SK-N-SH (cell line): ENCODE measurements around the gene KRTAP10-7. TPM values are rescaled to one million over a fixed set of nuclear protein-coding genes. Genes with fewer than 3 reads are reported as not detected.

ENCODE experiments used
- CTCF ChIA-PET: fragments of 300-600, 350-600 bp; formaldehyde crosslinking; extraction: SDS; loops from one replicate; lab custom pipeline; 2021; lab: Yijun Ruan, JAX
- POLR2A ChIA-PET: fragments of 350-600 bp; sonication (Branson Sonifier 250); formaldehyde crosslinking; extraction: SDS; loops from one replicate; lab custom pipeline; 2020; ENCODE audit warnings: antibody characterized with exemption, inconsistent platforms; lab: Yijun Ruan, JAX
- DNase-seq: peaks from one replicate; pipeline ENCODE4 v3.0.0; 2012
- H2AFZ ChIP-seq: fragments of 200-600 bp; sonication (generic); 2 replicates; pipeline ENCODE4 v1.8.1; 2016; ENCODE audit warnings: antibody characterized with exemption, mild to moderate bottlenecking, low read depth
- H3F3A ChIP-seq: fragments of 200-600 bp; sonication (generic); replicated peaks from 2 replicates; pipeline ENCODE3; 2016; ENCODE audit warnings: antibody characterized with exemption, mild to moderate bottlenecking; ENCODE audit not compliant: insufficient read depth
- H3K27ac ChIP-seq, 2 experiments: fragments of 200-500 bp in 1 of 2; fragments of 200-600 bp in 1 of 2; sonication (Bioruptor generic) in 1 of 2; sonication (generic), shearing (Covaris generic) in 1 of 2; 2 replicates each; pipeline versions ENCODE4 v1.5.1 to v1.6.1; 2014 to 2016; ENCODE audit warnings: low read depth in 2 of 2, inconsistent platforms in 1 of 2, low read length in 1 of 2, mild to moderate bottlenecking in 1 of 2, mixed read lengths in 1 of 2
- H3K27me3 ChIP-seq: fragments of 200-600 bp; sonication (generic), shearing (Covaris generic); 2 replicates; pipeline ENCODE4 v1.6.1; 2016; ENCODE audit warnings: mixed run types; ENCODE audit not compliant: insufficient read depth
- H3K36me3 ChIP-seq, 2 experiments: fragments of 200-500 bp in 1 of 2; fragments of 200-600 bp in 1 of 2; sonication (Bioruptor generic) in 1 of 2; sonication (generic) in 1 of 2; replicated peaks in 1 of 2; 2 replicates each; pipeline versions ENCODE3 to v1.5.1; 2014 to 2016; ENCODE audit warnings: low read length in 1 of 2, mild to moderate bottlenecking in 1 of 2; ENCODE audit not compliant: insufficient read depth in 2 of 2, control insufficient read depth in 1 of 2
- H3K4me1 ChIP-seq, 2 experiments: fragments of 200-500 bp in 1 of 2; fragments of 200-600 bp in 1 of 2; sonication (Bioruptor generic) in 1 of 2; sonication (generic), shearing (Covaris generic) in 1 of 2; 2 replicates each; pipeline versions ENCODE4 v1.5.1 to v1.6.1; 2014 to 2016; ENCODE audit warnings: low read depth in 1 of 2, low read length in 1 of 2, mixed run types in 1 of 2; ENCODE audit not compliant: insufficient read depth in 2 of 2, control insufficient read depth in 1 of 2
- H3K4me2 ChIP-seq: fragments of 200-600 bp; sonication (generic), shearing (Covaris generic); 2 replicates; pipeline ENCODE4 v1.6.1; 2017; ENCODE audit warnings: mixed run types
- H3K4me3 ChIP-seq, 2 experiments: fragments of 200-500 bp in 1 of 2; fragments of 200-600 bp in 1 of 2; sonication (Bioruptor generic) in 1 of 2; sonication (generic), shearing (Covaris generic) in 1 of 2; 2 replicates each; pipeline versions ENCODE4 v1.5.1 to v1.8.1; 2014 to 2016; ENCODE audit warnings: low read depth in 2 of 2, inconsistent platforms in 1 of 2, low read length in 1 of 2, mild to moderate bottlenecking in 1 of 2, mixed read lengths in 1 of 2, moderate library complexity in 1 of 2
- H3K79me2 ChIP-seq: fragments of 200-600 bp; sonication (generic); 2 replicates; pipeline ENCODE4 v1.8.1; 2017; ENCODE audit warnings: mild to moderate bottlenecking; ENCODE audit not compliant: insufficient read depth
- H3K9ac ChIP-seq: fragments of 200-600 bp; sonication (generic); 2 replicates; pipeline ENCODE4 v1.6.1; 2017; ENCODE audit warnings: mixed run types
- H3K9me2 ChIP-seq: fragments of 200-600 bp; sonication (generic); 2 replicates; pipeline ENCODE4 v1.6.1; 2017; ENCODE audit warnings: mixed run types
- H3K9me3 ChIP-seq: fragments of 200-600 bp; sonication (generic); 2 replicates; pipeline ENCODE4 v1.6.1; 2017; ENCODE audit warnings: mixed run types, mild to moderate bottlenecking, moderate library complexity
- H4K20me1 ChIP-seq: fragments of 200-600 bp; sonication (generic); 2 replicates; pipeline ENCODE4 v1.6.1; 2017; ENCODE audit warnings: mild to moderate bottlenecking, mixed run types; ENCODE audit not compliant: insufficient read depth
- ELF1 ChIP-seq: IDR thresholded peaks from 2 replicates; pipeline ENCODE4 v1.4.0; 2012
- FOXJ3 ChIP-seq: sonication (generic); formaldehyde crosslinking; IDR thresholded peaks from 2 replicates; pipeline ENCODE4 v1.5.1; 2020; ENCODE audit warnings: mild to moderate bottlenecking, missing genetic modification reagents
- FOXM1 ChIP-seq: IDR thresholded peaks from 2 replicates; pipeline ENCODE4 v1.4.0; 2012; ENCODE audit warnings: low read depth, mild to moderate bottlenecking
- GABPA ChIP-seq: IDR thresholded peaks from 2 replicates; pipeline ENCODE4 v1.4.0; 2012; ENCODE audit warnings: low read depth, mild to moderate bottlenecking
- MXI1 ChIP-seq: IDR thresholded peaks from 2 replicates; pipeline ENCODE4 v1.6.1; 2012; ENCODE audit warnings: mild to moderate bottlenecking, low read depth, low read length, improper control_type of control experiment
- NFIC ChIP-seq: IDR thresholded peaks from 2 replicates; pipeline ENCODE4 v1.4.0; 2012; ENCODE audit warnings: borderline replicate concordance
- NRF1 ChIP-seq: IDR thresholded peaks from 2 replicates; pipeline ENCODE4 v1.6.1; 2012; ENCODE audit warnings: low read depth, mild to moderate bottlenecking, low read length
- RCOR1 ChIP-seq: fragments of 150-350 bp; IDR thresholded peaks from 2 replicates; pipeline ENCODE4 v1.6.1; 2017; ENCODE audit warnings: antibody characterized with exemption, low read length
- RFX5 ChIP-seq: IDR thresholded peaks from 2 replicates; pipeline ENCODE4 v1.6.1; 2012; ENCODE audit warnings: mild to moderate bottlenecking, improper control_type of control experiment, low read length
- SIN3A ChIP-seq: IDR thresholded peaks from 2 replicates; pipeline ENCODE4 v1.6.1; 2012; ENCODE audit warnings: low read depth, mild to moderate bottlenecking, low read length, moderate library complexity, borderline replicate concordance
- TAF1 ChIP-seq: IDR thresholded peaks from 2 replicates; pipeline ENCODE4 v1.6.1; 2012; ENCODE audit warnings: low read depth, mild to moderate bottlenecking, low read length, moderate library complexity, borderline replicate concordance
- TCF12 ChIP-seq: IDR thresholded peaks from 2 replicates; pipeline ENCODE4 v1.4.0; 2012
- TEAD4 ChIP-seq: IDR thresholded peaks from 2 replicates; pipeline ENCODE4 v1.4.0; 2012; ENCODE audit warnings: mild to moderate bottlenecking, borderline replicate concordance; ENCODE audit not compliant: insufficient read depth
- WGBS: methylation state at CpG from one replicate; pipeline ENCODE4 v1.1.6; 2017; ENCODE audit warnings: low lambda C conversion rate; 5-methylcytosine and 5-hydroxymethylcytosine counted together
- polyA plus RNA-seq, 3 experiments: library from polyadenylated mRNA; depleted of rRNA; stranded (reverse); fragments of >200 nt; gene quantifications; 2 replicates each; pipeline ENCODE4 v1.2.3, GENCODE V29; 2012
- TF ChIP-seq, protein P1 (sequence below): fragments of 150-350 bp; IDR thresholded peaks from 2 replicates; pipeline ENCODE4 v1.6.1; 2016; ENCODE audit warnings: mild to moderate bottlenecking, low read depth, low read length
- TF ChIP-seq, protein P2 (sequence below): IDR thresholded peaks from 2 replicates; pipeline ENCODE4 v1.4.0; 2012; ENCODE audit warnings: low read depth
- TF ChIP-seq, protein P3 (sequence below): fragments of 150-350 bp; IDR thresholded peaks from 2 replicates; pipeline ENCODE4 v1.6.1; 2017; ENCODE audit warnings: antibody characterized with exemption, low read length, low read depth, borderline replicate concordance
- TF ChIP-seq, protein P4 (sequence below): IDR thresholded peaks from 2 replicates; pipeline ENCODE4 v1.4.0; 2012; ENCODE audit warnings: low read depth, borderline replicate concordance
- TF ChIP-seq, protein P5 (sequence below): IDR thresholded peaks from 2 replicates; pipeline ENCODE4; 2012
- TF ChIP-seq, protein P6 (sequence below): IDR thresholded peaks from 2 replicates; pipeline ENCODE4 v1.4.0; 2012; ENCODE audit warnings: low read depth, borderline replicate concordance

The KRTAP10-7 gene
- polyA plus RNA-seq, 1 of the 3 experiments (the other 2 are of a cell fraction), result not detected

DNA sequence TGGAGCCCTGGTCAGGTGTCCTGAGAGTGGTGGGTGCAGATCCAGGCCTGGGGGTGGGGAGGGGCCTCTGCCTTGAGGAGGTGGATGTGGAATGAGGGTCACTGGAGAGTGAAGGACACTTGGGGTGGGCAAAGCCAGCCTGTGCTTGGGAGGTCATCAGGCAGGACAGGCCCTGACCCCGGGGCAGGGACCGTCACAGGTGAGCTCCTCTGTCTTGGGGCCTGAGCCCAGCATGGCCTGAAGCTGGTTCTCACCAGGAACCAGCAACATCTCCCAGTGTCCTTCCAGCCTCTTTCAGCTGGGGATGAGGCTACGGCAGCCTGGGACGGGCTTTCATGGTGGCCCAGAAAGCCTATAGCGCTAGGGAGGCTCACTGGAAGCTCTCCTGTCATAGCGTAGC, 48.3 kb upstream of the KRTAP10-7 start:
- POLR2A ChIA-PET, result no interaction called here
- H3K79me2 ChIP-seq, result no peaks in the 10 kb centered on the region
- H3K4me2 ChIP-seq, result no peak overlapping the region
- no peak for DNase-seq
- H3K9ac ChIP-seq, result no peak overlapping the region
- no peaks in the 10 kb centered on the region for H3K9me2 ChIP-seq
- H3K36me3 ChIP-seq, result no peaks in the 10 kb centered on the region
- peaks cover 56% of the 10 kb centered on the region for H3K27me3 ChIP-seq
- CTCF ChIA-PET, result no interaction called here
- no peaks in the 10 kb centered on the region for H4K20me1 ChIP-seq
- H3K27ac ChIP-seq, result no peak overlapping the region
- 80% methylated on average over 1 of the region's 6 CpGs for WGBS
- H2AFZ ChIP-seq, result no peak overlapping the region
- TF ChIP-seq RCOR1, result no peak
- no peak for TF ChIP-seq MXI1
- TF ChIP-seq TAF1, result no peak
- TF ChIP-seq, protein P1, sequence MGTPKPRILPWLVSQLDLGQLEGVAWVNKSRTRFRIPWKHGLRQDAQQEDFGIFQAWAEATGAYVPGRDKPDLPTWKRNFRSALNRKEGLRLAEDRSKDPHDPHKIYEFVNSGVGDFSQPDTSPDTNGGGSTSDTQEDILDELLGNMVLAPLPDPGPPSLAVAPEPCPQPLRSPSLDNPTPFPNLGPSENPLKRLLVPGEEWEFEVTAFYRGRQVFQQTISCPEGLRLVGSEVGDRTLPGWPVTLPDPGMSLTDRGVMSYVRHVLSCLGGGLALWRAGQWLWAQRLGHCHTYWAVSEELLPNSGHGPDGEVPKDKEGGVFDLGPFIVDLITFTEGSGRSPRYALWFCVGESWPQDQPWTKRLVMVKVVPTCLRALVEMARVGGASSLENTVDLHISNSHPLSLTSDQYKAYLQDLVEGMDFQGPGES, result no peak
- no peak for TF ChIP-seq FOXJ3 (CRISPR knock-in tag)
- no peak for TF ChIP-seq FOXM1
- no peaks in the 10 kb centered on the region for H3K4me1 ChIP-seq
- no peaks in the 10 kb centered on the region for H3F3A ChIP-seq
- H3K9me3 ChIP-seq, result no peaks in the 10 kb centered on the region
- H3K4me3 ChIP-seq, result no peak overlapping the region

DNA sequence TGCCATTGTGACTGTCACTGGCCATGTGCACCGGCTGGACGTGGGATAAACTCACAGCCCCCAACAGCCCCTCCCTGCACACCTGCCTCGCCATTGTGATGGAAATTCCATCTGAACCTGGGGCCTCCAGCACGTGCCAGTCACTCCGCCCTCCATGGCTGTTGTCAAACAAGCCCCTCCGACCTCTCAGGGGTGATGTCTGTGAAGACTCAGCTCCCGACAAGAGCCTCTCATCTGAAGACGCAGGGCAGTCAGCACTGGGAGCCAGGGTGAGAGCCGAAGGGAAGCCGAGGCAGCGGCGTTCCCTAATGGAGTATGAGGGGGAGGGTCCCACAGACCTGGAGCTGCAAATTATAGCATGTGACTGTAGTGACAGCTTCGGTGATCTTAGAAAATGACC, 47.7 kb upstream of the KRTAP10-7 start:
- ChIA-PET CTCF (no interaction called here), POLR2A (no interaction called here)
- H3K9me3 ChIP-seq, result no peaks in the 10 kb centered on the region

More for the DNA sequence above, 47.7 kb upstream of the KRTAP10-7 start:
- Histone ChIP-seq H3K4me3 (no peak overlapping the region), H3K79me2 (no peaks in the 10 kb centered on the region), H3K36me3 (no peaks in the 10 kb centered on the region), H3K9ac (no peak overlapping the region), H2AFZ (no peak overlapping the region), H3K27me3 (peaks cover 61% of the 10 kb centered on the region), H3K9me2 (no peaks in the 10 kb centered on the region), H3K4me2 (no peak overlapping the region), H3F3A (no peaks in the 10 kb centered on the region), H4K20me1 (no peaks in the 10 kb centered on the region), H3K27ac (no peak overlapping the region), H3K4me1 (no peaks in the 10 kb centered on the region)
- whole genome bisulfite sequencing, result 31% methylated on average over 10 of the region's 13 CpGs
- no peak for DNase-seq
- TF ChIP-seq RFX5 (no peak), TCF12 (no peak), SIN3A (no peak), FOXM1 (no peak), NFIC (no peak), GABPA (no peak), TEAD4 (no peak), NRF1 (no peak), ELF1 (no peak)
- TF ChIP-seq, protein P2, sequence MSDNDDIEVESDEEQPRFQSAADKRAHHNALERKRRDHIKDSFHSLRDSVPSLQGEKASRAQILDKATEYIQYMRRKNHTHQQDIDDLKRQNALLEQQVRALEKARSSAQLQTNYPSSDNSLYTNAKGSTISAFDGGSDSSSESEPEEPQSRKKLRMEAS, result no peak
- TF ChIP-seq, protein P3, sequence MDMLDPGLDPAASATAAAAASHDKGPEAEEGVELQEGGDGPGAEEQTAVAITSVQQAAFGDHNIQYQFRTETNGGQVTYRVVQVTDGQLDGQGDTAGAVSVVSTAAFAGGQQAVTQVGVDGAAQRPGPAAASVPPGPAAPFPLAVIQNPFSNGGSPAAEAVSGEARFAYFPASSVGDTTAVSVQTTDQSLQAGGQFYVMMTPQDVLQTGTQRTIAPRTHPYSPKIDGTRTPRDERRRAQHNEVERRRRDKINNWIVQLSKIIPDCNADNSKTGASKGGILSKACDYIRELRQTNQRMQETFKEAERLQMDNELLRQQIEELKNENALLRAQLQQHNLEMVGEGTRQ, result no peak
- TF ChIP-seq, protein P4, sequence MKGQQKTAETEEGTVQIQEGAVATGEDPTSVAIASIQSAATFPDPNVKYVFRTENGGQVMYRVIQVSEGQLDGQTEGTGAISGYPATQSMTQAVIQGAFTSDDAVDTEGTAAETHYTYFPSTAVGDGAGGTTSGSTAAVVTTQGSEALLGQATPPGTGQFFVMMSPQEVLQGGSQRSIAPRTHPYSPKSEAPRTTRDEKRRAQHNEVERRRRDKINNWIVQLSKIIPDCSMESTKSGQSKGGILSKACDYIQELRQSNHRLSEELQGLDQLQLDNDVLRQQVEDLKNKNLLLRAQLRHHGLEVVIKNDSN, result no peak
- TF ChIP-seq, protein P5, sequence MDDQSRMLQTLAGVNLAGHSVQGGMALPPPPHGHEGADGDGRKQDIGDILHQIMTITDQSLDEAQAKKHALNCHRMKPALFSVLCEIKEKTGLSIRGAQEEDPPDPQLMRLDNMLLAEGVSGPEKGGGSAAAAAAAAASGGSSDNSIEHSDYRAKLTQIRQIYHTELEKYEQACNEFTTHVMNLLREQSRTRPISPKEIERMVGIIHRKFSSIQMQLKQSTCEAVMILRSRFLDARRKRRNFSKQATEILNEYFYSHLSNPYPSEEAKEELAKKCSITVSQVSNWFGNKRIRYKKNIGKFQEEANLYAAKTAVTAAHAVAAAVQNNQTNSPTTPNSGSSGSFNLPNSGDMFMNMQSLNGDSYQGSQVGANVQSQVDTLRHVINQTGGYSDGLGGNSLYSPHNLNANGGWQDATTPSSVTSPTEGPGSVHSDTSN, result no peak
- TF ChIP-seq, protein P6, sequence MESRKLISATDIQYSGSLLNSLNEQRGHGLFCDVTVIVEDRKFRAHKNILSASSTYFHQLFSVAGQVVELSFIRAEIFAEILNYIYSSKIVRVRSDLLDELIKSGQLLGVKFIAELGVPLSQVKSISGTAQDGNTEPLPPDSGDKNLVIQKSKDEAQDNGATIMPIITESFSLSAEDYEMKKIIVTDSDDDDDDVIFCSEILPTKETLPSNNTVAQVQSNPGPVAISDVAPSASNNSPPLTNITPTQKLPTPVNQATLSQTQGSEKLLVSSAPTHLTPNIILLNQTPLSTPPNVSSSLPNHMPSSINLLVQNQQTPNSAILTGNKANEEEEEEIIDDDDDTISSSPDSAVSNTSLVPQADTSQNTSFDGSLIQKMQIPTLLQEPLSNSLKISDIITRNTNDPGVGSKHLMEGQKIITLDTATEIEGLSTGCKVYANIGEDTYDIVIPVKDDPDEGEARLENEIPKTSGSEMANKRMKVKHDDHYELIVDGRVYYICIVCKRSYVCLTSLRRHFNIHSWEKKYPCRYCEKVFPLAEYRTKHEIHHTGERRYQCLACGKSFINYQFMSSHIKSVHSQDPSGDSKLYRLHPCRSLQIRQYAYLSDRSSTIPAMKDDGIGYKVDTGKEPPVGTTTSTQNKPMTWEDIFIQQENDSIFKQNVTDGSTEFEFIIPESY, result no peak
